Esophagus squamous epithelium (tissue), 4 donors: Measurements from ENCODE around the gene B3GNT7.

Experiments used
- CTCF ChIP-seq, 6 experiments: fragments of 450-650 bp in 4 of 6; fragments of 200-600 bp in 2 of 6; sonication (generic) in 2 of 6; IDR thresholded peaks; one replicate each; pipeline ENCODE4 v1.5.1; 2016 to 2019; ENCODE audit warnings: antibody characterized with exemption in 6 of 6, mild to moderate bottlenecking in 4 of 6, moderate library complexity in 4 of 6
- POLR2A ChIP-seq, 4 donors: fragments of 450-650 bp; IDR thresholded peaks; one replicate each; pipeline ENCODE4 v1.6.1; 2017; ENCODE audit warnings: antibody characterized with exemption in 4 of 4, mild to moderate bottlenecking in 4 of 4, moderate library complexity in 3 of 4

GRCh38 chr2:231376857-231377256 is 18.7 kb upstream of the B3GNT7 start:
- TF ChIP-seq POLR2A (IDR thresholded peaks at IDR 0.05) (no peak), CTCF (IDR thresholded peaks at IDR 0.05) (no peak)
